ENCODE results near the gene KCNAB3.

The KCNAB3 gene

GRCh38 chr17:7880076-7880868 lies 49.4 kb downstream of the KCNAB3 start:
- no peak for DNase-seq (ENCODE audit: low read depth in 3 of 3)

- DNase-seq (ENCODE audit: low read depth in 3 of 3): no peak
These were observed 51.4 kb downstream of the KCNAB3 start for GRCh38 chr17:7878234-7878633.

- no peak for DNase-seq (ENCODE audit: low read depth in 3 of 3)
These were observed 53.8 kb downstream of the KCNAB3 start for GRCh38 chr17:7875804-7876370.

- no peak for DNase-seq (ENCODE audit: low read depth in 3 of 3)
These were observed 56.6 kb downstream of the KCNAB3 start for GRCh38 chr17:7873051-7873450.

Data from stimulated activated CD4-positive, alpha-beta T cell treated with anti-CD3 and anti-CD28 coated beads, TNF-alpha, amount 100 ng/mL, for 48 hours (primary cell).